Liver (tissue), 9 donors: ENCODE measurements around the gene CDK2AP2. TPM values are rescaled to one million over a fixed set of nuclear protein-coding genes. Genes with fewer than 3 reads are reported as not detected.

Experiments used
- DNase-seq: peaks from one replicate; pipeline ENCODE4 v3.0.0-alpha.2; 2017; ENCODE audit warnings: low spot score
- H3K27ac ChIP-seq, 2 donors: one replicate each; pipeline ENCODE4 v1.7.0; 2013; ENCODE audit warnings: inconsistent platforms in 2 of 2, low read length in 2 of 2, control low read depth in 1 of 2, low read depth in 1 of 2, mild to moderate bottlenecking in 1 of 2
- H3K27me3 ChIP-seq, 4 donors: one replicate each; pipeline versions ENCODE4 v1.6.1 to v1.7.0; 2013; ENCODE audit warnings: low read length in 3 of 4, inconsistent platforms in 1 of 4, mild to moderate bottlenecking in 1 of 4, moderate library complexity in 1 of 4; ENCODE audit not compliant: control insufficient read depth in 4 of 4, insufficient read depth in 4 of 4
- H3K36me3 ChIP-seq, 4 donors: one replicate each; pipeline versions ENCODE4 v1.6.1 to v1.7.0; 2013; ENCODE audit warnings: low read length in 3 of 4, mild to moderate bottlenecking in 3 of 4, low read depth in 1 of 4, moderate library complexity in 1 of 4; ENCODE audit not compliant: control insufficient read depth in 4 of 4, insufficient read depth in 3 of 4
- H3K4me1 ChIP-seq, 4 donors: one replicate each; pipeline versions ENCODE4 v1.6.1 to v1.7.0; 2013; ENCODE audit warnings: low read length in 3 of 4, mild to moderate bottlenecking in 3 of 4, moderate library complexity in 1 of 4; ENCODE audit not compliant: control insufficient read depth in 4 of 4, insufficient read depth in 4 of 4
- H3K4me3 ChIP-seq, 3 donors: one replicate each; pipeline versions ENCODE4 v1.6.1 to v1.7.0; 2013; ENCODE audit warnings: low read length in 3 of 3, control low read depth in 1 of 3, low read depth in 1 of 3, mild to moderate bottlenecking in 1 of 3
- H3K9ac ChIP-seq, 2 donors: one replicate each; pipeline ENCODE4 v1.7.0; 2013; ENCODE audit warnings: low read length in 2 of 2, mild to moderate bottlenecking in 2 of 2, moderate library complexity in 2 of 2, control low read depth in 1 of 2, low read depth in 1 of 2
- H3K9me3 ChIP-seq, 4 donors: one replicate each; pipeline versions ENCODE4 v1.6.1 to v1.7.0; 2013; ENCODE audit warnings: low read length in 3 of 4; ENCODE audit not compliant: control insufficient read depth in 4 of 4
- CTCF ChIP-seq: fragments of 150-350 bp; IDR thresholded peaks from 2 replicates; pipeline ENCODE4 v1.5.1; 2017; ENCODE audit warnings: improper control_type of control experiment, low read depth, low read length; ENCODE audit not compliant: missing input control
- EGR1 ChIP-seq, 2 donors: IDR thresholded peaks; 2 replicates each; pipeline ENCODE4 v1.6.1; 2016 to 2018; ENCODE audit warnings: antibody characterized with exemption in 2 of 2, low read depth in 2 of 2
- FOXA1 ChIP-seq: IDR thresholded peaks from 2 replicates; pipeline ENCODE4 v1.6.1; 2016; ENCODE audit warnings: antibody characterized with exemption
- FOXA2 ChIP-seq: IDR thresholded peaks from 2 replicates; pipeline ENCODE4 v1.6.1; 2016; ENCODE audit warnings: antibody characterized with exemption
- GABPA ChIP-seq, 2 donors: IDR thresholded peaks in 1 of 2; conservative IDR thresholded peaks in 1 of 2; 2 replicates each; pipeline ENCODE4 v1.6.1; 2016; ENCODE audit warnings: antibody characterized with exemption in 2 of 2, mild to moderate bottlenecking in 1 of 2, moderate library complexity in 1 of 2
- HNF4A ChIP-seq, 2 donors: conservative IDR thresholded peaks; 2 replicates each; pipeline ENCODE4 v1.6.1; 2016; ENCODE audit warnings: antibody characterized with exemption in 2 of 2, mild to moderate bottlenecking in 2 of 2
- HNF4G ChIP-seq: IDR thresholded peaks from 2 replicates; pipeline ENCODE4 v1.6.1; 2016; ENCODE audit warnings: antibody characterized with exemption
- JUND ChIP-seq, 2 donors: IDR thresholded peaks; 2 replicates each; pipeline ENCODE4 v1.6.1; 2016; ENCODE audit warnings: antibody characterized with exemption in 2 of 2
- NR2F2 ChIP-seq: IDR thresholded peaks from 2 replicates; pipeline ENCODE4 v1.6.1; 2016; ENCODE audit warnings: antibody characterized with exemption
- RAD21 ChIP-seq, 2 donors: IDR thresholded peaks; 2 replicates each; pipeline ENCODE4 v1.6.1; 2016; ENCODE audit warnings: antibody characterized with exemption in 2 of 2, mild to moderate bottlenecking in 2 of 2
- RXRA ChIP-seq, 2 donors: IDR thresholded peaks; 2 replicates each; pipeline ENCODE4 v1.6.1; 2017 to 2018; ENCODE audit warnings: antibody characterized with exemption in 2 of 2, mild to moderate bottlenecking in 1 of 2
- SP1 ChIP-seq: IDR thresholded peaks from 2 replicates; pipeline ENCODE4 v1.6.1; 2018; ENCODE audit warnings: antibody characterized with exemption, mild to moderate bottlenecking
- TAF1 ChIP-seq: conservative IDR thresholded peaks from 2 replicates; pipeline ENCODE4 v1.6.1; 2016; ENCODE audit warnings: antibody characterized with exemption, mild to moderate bottlenecking
- ZBTB33 ChIP-seq: IDR thresholded peaks from 2 replicates; pipeline ENCODE4 v1.6.1; 2016; ENCODE audit warnings: antibody characterized with exemption
- WGBS: extraction: QIAGEN DNeasy Blood & Tissue Kit; methylation state at CpG from one replicate; pipeline ENCODE4 v1.1.7; 2013; 5-methylcytosine and 5-hydroxymethylcytosine counted together
- polyA plus RNA-seq, 2 donors: library from polyadenylated mRNA; stranded (reverse) in 1 of 2; unstranded in 1 of 2; fragments of 200-250 nt in 1 of 2; fragments of >200 nt in 1 of 2; fragmentation: Nextera tagmentation in 1 of 2; extraction: Ambion mirVana in 1 of 2; gene quantifications; one replicate each; pipeline versions ENCODE4 v1.2.1 to v1.2.3, GENCODE V29; 2013 to 2015
- total RNA-seq, 2 donors: library from RNA; depleted of rRNA; stranded (reverse); fragments of >200 nt; gene quantifications; one replicate each; pipeline ENCODE4 v1.2.3, GENCODE V29; 2014
- donor health status: healthy.
- donor health status: healthy.
- donor health status: healthy.
- donor health status: healthy.
- donor health status: healthy.

CDK2AP2 gene
- total and polyA plus RNA-seq, 4 donors = 14.1 to 126 (median 56.6) TPM

GRCh38 chr11:67468456-67468758 is 39.6 kb downstream of the CDK2AP2 start:
- 3% methylated on average over 6 of the region's 6 CpGs for WGBS
- peaks cover 19 to 45% (median 32%) of the 10 kb centered on the region in 4 donors for H3K4me1 ChIP-seq
- H3K9ac ChIP-seq = peak overlapping the region; percentile 36 to 85
- H3K27me3 ChIP-seq = no peaks in the 10 kb centered on the region
- H3K36me3 ChIP-seq = no peaks in the 10 kb centered on the region
- peak overlapping the region; percentile 86 to 90 for H3K27ac ChIP-seq
- no peak for DNase-seq
- TF ChIP-seq GABPA (IDR thresholded peaks at IDR 0.05 in 1 of 2, conservative IDR thresholded peaks at IDR 0.05 in 1 of 2) = no peak
- H3K4me3 ChIP-seq = peak overlapping the region; percentile 80 to 91 (median 86)
- H3K9me3 ChIP-seq = no peaks in the 10 kb centered on the region

- Histone ChIP-seq H3K4me3 (peak overlapping the region; percentile 80 to 91 (median 86)), H3K36me3 (no peaks in the 10 kb centered on the region), H3K4me1 (peaks cover 19 to 45% (median 32%) of the 10 kb centered on the region in 4 donors), H3K27me3 (no peaks in the 10 kb centered on the region), H3K9ac (peak overlapping the region; percentile 36 to 85), H3K9me3 (no peaks in the 10 kb centered on the region), H3K27ac (peak overlapping the region; percentile 86 to 90)
- DNase-seq = no peak
- WGBS = 27% methylated on average over 5 of the region's 5 CpGs
- TF ChIP-seq RAD21 (IDR thresholded peaks at IDR 0.05) (peak in 1 of 2 donors; percentile 14), ZBTB33 (no peak), CTCF (no peak)
These were observed 39.9 kb downstream of the CDK2AP2 start for GRCh38 chr11:67468056-67468455.

- H3K36me3 ChIP-seq = no peaks in the 10 kb centered on the region
- peaks cover 19 to 43% (median 31%) of the 10 kb centered on the region in 4 donors for H3K4me1 ChIP-seq
- peak overlapping the region; percentile 86 to 90 for H3K27ac ChIP-seq
- H3K9me3 ChIP-seq = no peaks in the 10 kb centered on the region
- H3K27me3 ChIP-seq = no peaks in the 10 kb centered on the region
- peak overlapping the region in 1 of 2 donors; percentile 85 for H3K9ac ChIP-seq
- no peak for DNase-seq
- 71% methylated on average over 11 of the region's 11 CpGs for WGBS
- no peak overlapping the region for H3K4me3 ChIP-seq
- TF ChIP-seq ZBTB33 (no peak), RXRA (IDR thresholded peaks at IDR 0.05) (no peak), JUND (IDR thresholded peaks at IDR 0.05) (no peak), NR2F2 (no peak), SP1 (no peak), EGR1 (IDR thresholded peaks at IDR 0.05; ENCODE audit: low read depth in 2 of 2) (no peak), HNF4A (conservative IDR thresholded peaks at IDR 0.05) (no peak), GABPA (IDR thresholded peaks at IDR 0.05 in 1 of 2, conservative IDR thresholded peaks at IDR 0.05 in 1 of 2) (no peak), HNF4G (no peak), FOXA1 (no peak), FOXA2 (no peak), TAF1 (no peak)
These were observed 40.8 kb downstream of the CDK2AP2 start for GRCh38 chr11:67466962-67467771.
